ACHN (cell line): Measurements from ENCODE around the gene TASL.
"Not testable (repeated sequence)": the region's sequence is repeated elsewhere in the genome, so short reads cannot be mapped to it uniquely, and the experiment has no call there.

Source experiments
- DNase-seq: peaks from one replicate; pipeline ENCODE4 v3.0.0-alpha.2; 2015
- in situ Hi-C: cut with HindIII; loops from 2 replicates; pipeline ENCODE4 v1.10.0; 2017; ENCODE audit warnings: low sequenced_read_pairs, low pct_ligation_motif_present, low pct_unique_long_range_greater_than_20kb

Gene TASL

GRCh38 chrX:30586516-30586915, 8.9 kb upstream of the TASL start:
- in situ Hi-C loops: no loop called here

GRCh38 chrX:30582664-30583063, 5.1 kb upstream of the TASL start:
- no peak for DNase-seq
- in situ Hi-C loops: no loop called here

More at GRCh38 chrX:30586516-30586915, 8.9 kb upstream of the TASL start:
- DNase-seq: no peak

GRCh38 chrX:30580641-30581040, 3.1 kb upstream of the TASL start:
- in situ Hi-C loops: no loop called here
- no peak for DNase-seq

GRCh38 chrX:30576881-30577280, 685 bp downstream of the TASL start:
- DNase-seq: no peak
- in situ Hi-C loops: no loop called here

GRCh38 chrX:30573125-30573524, 4.4 kb downstream of the TASL start:
- in situ Hi-C loops: no loop called here

GRCh38 chrX:30572678-30573077, 4.9 kb downstream of the TASL start:
- no peak for DNase-seq
- in situ Hi-C loops: no loop called here

More at GRCh38 chrX:30573125-30573524, 4.4 kb downstream of the TASL start:
- no peak for DNase-seq

GRCh38 chrX:30572004-30572403, 5.6 kb downstream of the TASL start:
- no peak for DNase-seq

GRCh38 chrX:30570505-30570904, 7.1 kb downstream of the TASL start:
- in situ Hi-C loops: no loop called here
- DNase-seq: peak; percentile 2

More at GRCh38 chrX:30572004-30572403, 5.6 kb downstream of the TASL start:
- in situ Hi-C loops: no loop called here

GRCh38 chrX:30568136-30568535, 9.4 kb downstream of the TASL start:
- no peak for DNase-seq
- in situ Hi-C loops: no loop called here

- DNase-seq, in situ Hi-C loops: not testable (repeated sequence)
Measured at GRCh38 chrX:30563070-30563469, 14.5 kb downstream of the TASL start.

GRCh38 chrX:30561191-30561590, 16.4 kb downstream of the TASL start:
- DNase-seq: no peak
- in situ Hi-C loops: no loop called here

- in situ Hi-C loops: no loop called here
- no peak for DNase-seq
Measured at GRCh38 chrX:30538271-30538670, 39.3 kb downstream of the TASL start.

- in situ Hi-C loops: no loop called here
- no peak for DNase-seq
Measured at GRCh38 chrX:30533835-30534234, 43.7 kb downstream of the TASL start.

- DNase-seq: no peak
- in situ Hi-C loops: no loop called here
Measured at GRCh38 chrX:30533266-30533665, 44.3 kb downstream of the TASL start.

GRCh38 chrX:30530606-30531005, 47.0 kb downstream of the TASL start:
- DNase-seq: no peak
- in situ Hi-C loops: no loop called here

- in situ Hi-C loops: no loop called here
- no peak for DNase-seq
Measured at GRCh38 chrX:30525732-30526131, 51.8 kb downstream of the TASL start.

GRCh38 chrX:30521440-30522182, 56.0 kb downstream of the TASL start:
- in situ Hi-C loops: no loop called here
- no peak for DNase-seq

- peak; percentile 7 for DNase-seq
- in situ Hi-C loops: no loop called here
Measured at GRCh38 chrX:30513284-30513683, 64.3 kb downstream of the TASL start.
